Activated T-cell treated with anti-CD3 and anti-CD28 coated beads, Interleukin-2, amount 50 U/mL, for 4 hours (primary cell): Measurements from ENCODE around the gene URB2. TPM values are rescaled to one million over a fixed set of nuclear protein-coding genes. Genes with fewer than 3 reads are reported as not detected.
"Not testable (repeated sequence)": the region's sequence is repeated elsewhere in the genome, so short reads cannot be mapped to it uniquely, and the experiment has no call there.

Experiments
- ATAC-seq, 2 donors: fragments of 200-7000 bp; cut with Tn5 transposase; one replicate each; pipeline ENCODE4 v1.10.0; 2021
- DNase-seq: peaks from one replicate; pipeline ENCODE4 v3.0.0-alpha.2; 2020
- H3K27me3 Mint-ChIP-seq: one replicate; pipeline ENCODE4 v1.8.0; 2021; ENCODE audit warnings: low read depth, mixed read lengths
- H3K36me3 Mint-ChIP-seq: one replicate; pipeline ENCODE4 v1.8.0; 2022; ENCODE audit warnings: mixed read lengths; ENCODE audit not compliant: insufficient read depth
- H3K4me1 Mint-ChIP-seq: one replicate; pipeline ENCODE4 v1.8.0; 2021; ENCODE audit warnings: low read depth, mixed read lengths
- H3K4me3 Mint-ChIP-seq: one replicate; pipeline ENCODE4 v1.8.0; 2021; ENCODE audit warnings: mild to moderate bottlenecking, moderate library complexity, mixed read lengths
- H3K9me3 Mint-ChIP-seq: one replicate; pipeline ENCODE4 v1.8.0; 2021; ENCODE audit warnings: mixed read lengths
- total RNA-seq, 3 donors: library from RNA; stranded (reverse); gene quantifications; one replicate each; pipeline ENCODE4 v1.2.1, GENCODE V29; 2021

Gene URB2
- total RNA-seq = 10 to 100 TPM; 47.1 to 55.6 (median 53.8) TPM

GRCh38 chr1:229625915-229626831 lies at the start of gene URB2, which contains the start of gene TAF5L:
Gene URB2 (plus strand): TSS chr1:229626247. CDS start chr1:229627634, 1,387 bp downstream.
Gene TAF5L (minus strand): TSS chr1:229626122. CDS start chr1:229614482, 11,640 bp downstream.
- peaks cover 69% of the 10 kb centered on the region for H3K4me1 Mint-ChIP-seq
- peaks cover 24% of the 10 kb centered on the region for H3K36me3 Mint-ChIP-seq
- no peaks in the 10 kb centered on the region for H3K9me3 Mint-ChIP-seq
- peak within 1 kb of the TSS; percentile 98 for H3K4me3 Mint-ChIP-seq
- H3K27me3 Mint-ChIP-seq = no peaks in the 10 kb centered on the region
- peak; percentile 94 to 97 for ATAC-seq
- DNase-seq = peak; percentile 80

DNA sequence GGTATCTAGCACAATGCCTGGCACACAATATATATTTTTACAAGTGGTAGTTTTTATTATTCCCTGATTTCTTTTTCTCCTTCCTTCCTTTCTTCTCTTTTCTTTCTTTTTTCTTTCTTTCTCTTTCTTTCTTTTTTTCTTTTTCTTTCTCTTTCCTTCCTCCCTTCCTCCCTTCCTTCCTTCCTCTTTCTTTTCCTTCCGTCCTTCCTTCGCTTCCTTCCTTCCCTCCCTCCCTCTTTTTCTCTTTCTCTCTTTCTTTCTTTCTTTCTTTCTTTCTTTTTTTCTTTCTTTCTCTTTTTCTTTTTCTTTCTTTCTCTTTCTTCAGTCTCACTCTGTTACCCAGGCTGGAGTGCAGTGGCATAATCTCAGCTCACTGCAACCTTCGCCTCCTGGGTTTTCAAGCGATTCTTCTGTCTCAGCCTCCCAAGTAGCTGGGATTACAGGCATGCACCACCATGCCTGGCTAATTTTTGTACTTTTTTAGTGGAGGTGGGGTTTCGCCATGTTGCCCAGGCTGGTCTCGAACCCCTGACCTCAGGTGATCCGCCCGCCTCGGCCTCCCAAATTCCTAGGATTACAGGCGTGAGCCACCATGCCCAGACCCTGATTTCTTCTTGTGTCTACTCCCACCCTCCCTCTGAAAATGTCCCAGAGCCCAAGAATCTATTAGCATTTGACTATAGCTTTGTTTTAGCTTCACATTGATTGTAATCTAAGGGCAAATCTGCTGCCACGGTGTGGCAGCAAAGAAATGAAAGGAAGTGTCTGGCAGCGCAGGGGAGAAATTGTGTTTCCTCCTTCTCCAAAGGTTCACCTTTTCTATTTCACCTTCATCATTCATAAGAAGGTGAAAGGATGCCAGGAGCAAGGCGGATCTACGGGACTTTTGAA lies 47.6 kb upstream of the URB2 start:
- Mint-ChIP-seq H3K36me3 (no peaks in the 10 kb centered on the region), H3K9me3 (no peaks in the 10 kb centered on the region), H3K4me3 (no peak overlapping the region), H3K4me1 (peaks cover 5% of the 10 kb centered on the region), H3K27me3 (peaks cover 6% of the 10 kb centered on the region)
- DNase-seq (no peak), ATAC-seq (no peak)

DNA sequence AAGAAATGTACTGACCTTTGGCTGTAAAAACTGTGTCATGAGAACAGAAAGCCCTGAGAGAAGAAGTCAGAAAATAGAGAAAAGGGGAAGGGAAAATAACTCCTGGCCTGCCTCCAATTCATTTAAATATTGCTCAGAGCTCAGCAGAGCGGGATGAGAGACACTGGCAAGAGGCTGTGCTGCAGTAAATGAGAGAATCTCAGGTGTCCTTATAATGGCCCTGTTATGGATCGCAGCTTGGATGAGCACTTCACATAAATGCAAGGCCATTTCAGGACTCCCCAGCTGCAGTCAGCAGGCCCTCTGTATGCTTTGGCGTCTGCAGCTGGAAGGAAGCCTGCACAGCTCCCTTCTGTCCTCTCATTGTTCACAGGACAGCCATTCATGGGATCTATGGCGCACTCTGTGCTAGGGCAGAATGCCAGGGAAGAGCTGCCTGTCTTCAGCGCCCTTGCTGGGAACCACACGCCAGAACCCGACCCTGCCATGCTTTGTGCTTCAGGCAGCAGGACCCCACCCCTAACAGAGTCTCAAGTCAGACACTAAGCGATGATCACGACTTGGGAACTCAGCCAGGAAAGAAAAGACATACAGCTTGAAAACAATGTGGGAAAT lies 46.9 kb upstream of the URB2 start:
- H3K4me3 Mint-ChIP-seq = no peak overlapping the region
- DNase-seq (no peak), ATAC-seq (no peak)
- peaks cover 5% of the 10 kb centered on the region for H3K4me1 Mint-ChIP-seq
- H3K9me3 Mint-ChIP-seq = no peaks in the 10 kb centered on the region
- no peaks in the 10 kb centered on the region for H3K36me3 Mint-ChIP-seq
- peaks cover 6% of the 10 kb centered on the region for H3K27me3 Mint-ChIP-seq

GRCh38 chr1:229581485-229581884 lies 44.6 kb upstream of the URB2 start:
- peaks cover 6% of the 10 kb centered on the region for H3K27me3 Mint-ChIP-seq
- ATAC-seq = no peak
- no peak for DNase-seq
- peaks cover 5% of the 10 kb centered on the region for H3K4me1 Mint-ChIP-seq
- H3K4me3 Mint-ChIP-seq = no peak overlapping the region
- H3K36me3 Mint-ChIP-seq = no peaks in the 10 kb centered on the region
- H3K9me3 Mint-ChIP-seq = no peaks in the 10 kb centered on the region

DNA sequence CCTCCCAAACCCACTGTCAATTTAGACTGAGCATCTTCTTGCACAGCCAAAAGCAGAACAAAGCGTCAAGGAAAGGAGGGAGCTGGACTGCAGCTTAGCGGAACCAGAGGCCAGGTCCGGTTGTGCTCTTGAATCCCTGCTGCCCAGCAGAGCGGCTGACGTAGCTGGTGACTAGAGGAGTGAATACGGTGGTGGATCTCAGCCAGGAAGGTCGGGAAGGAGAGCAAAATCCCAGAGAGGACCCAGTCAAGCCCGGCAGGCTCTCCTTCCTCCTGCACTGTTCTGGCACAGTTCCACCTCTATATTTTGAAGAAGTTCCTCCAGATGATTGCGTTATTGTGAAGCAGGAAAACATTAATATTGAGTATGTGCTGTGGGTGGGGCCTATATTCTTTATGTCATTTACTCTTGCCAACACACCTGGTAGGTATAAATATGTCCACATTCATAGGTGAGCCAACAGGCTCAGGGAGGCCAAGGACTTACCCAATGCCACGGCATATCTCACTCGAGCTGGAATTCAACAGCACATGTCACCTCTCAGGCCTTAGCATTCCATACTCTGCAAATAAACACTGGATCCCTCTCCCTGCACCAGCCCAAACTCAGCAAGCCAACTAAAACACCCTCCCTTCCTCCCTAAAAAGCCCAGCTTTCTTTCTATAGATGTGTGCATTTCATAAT lies 43.9 kb upstream of the URB2 start:
- Mint-ChIP-seq H3K27me3 (peaks cover 6% of the 10 kb centered on the region), H3K36me3 (no peaks in the 10 kb centered on the region), H3K9me3 (no peaks in the 10 kb centered on the region), H3K4me1 (peaks cover 5% of the 10 kb centered on the region), H3K4me3 (no peak overlapping the region)
- ATAC-seq (no peak), DNase-seq (no peak)

- Mint-ChIP-seq H3K9me3 (no peaks in the 10 kb centered on the region), H3K4me3 (no peak overlapping the region), H3K27me3 (peaks cover 6% of the 10 kb centered on the region), H3K4me1 (peaks cover 5% of the 10 kb centered on the region), H3K36me3 (no peaks in the 10 kb centered on the region)
- DNase-seq = no peak
- no peak for ATAC-seq
These were observed 43.3 kb upstream of the URB2 start for GRCh38 chr1:229582715-229583114.

DNA sequence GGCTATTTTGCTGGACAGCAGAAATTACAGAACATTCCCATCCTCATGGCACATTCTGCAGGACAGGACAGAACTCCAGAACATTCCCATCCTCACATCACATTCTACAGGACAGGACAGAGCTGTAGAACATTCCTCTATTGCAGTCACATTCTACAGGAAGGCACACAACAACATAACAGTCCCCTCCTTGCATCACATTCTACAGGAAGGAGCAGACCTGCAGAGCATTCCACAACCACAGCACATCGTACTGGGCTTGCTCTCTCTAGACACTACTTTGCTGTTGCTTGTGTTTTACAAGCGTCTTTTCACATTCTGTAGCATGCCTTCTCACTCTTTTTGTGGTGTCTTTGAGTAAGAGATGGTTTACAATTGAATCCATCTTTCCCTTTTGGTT lies 40.7 kb upstream of the URB2 start:
- Mint-ChIP-seq H3K4me3 (no peak overlapping the region), H3K4me1 (no peaks in the 10 kb centered on the region), H3K36me3 (no peaks in the 10 kb centered on the region), H3K9me3 (no peaks in the 10 kb centered on the region), H3K27me3 (no peaks in the 10 kb centered on the region)
- DNase-seq = no peak
- no peak for ATAC-seq

- Mint-ChIP-seq H3K4me3 (no peak overlapping the region), H3K4me1 (no peaks in the 10 kb centered on the region), H3K36me3 (peaks cover 12% of the 10 kb centered on the region), H3K27me3 (no peaks in the 10 kb centered on the region), H3K9me3 (no peaks in the 10 kb centered on the region)
- DNase-seq (no peak), ATAC-seq (no peak)
These were observed 35.9 kb upstream of the URB2 start for GRCh38 chr1:229590119-229590518.

GRCh38 chr1:229593800-229594199 lies 32.2 kb upstream of the URB2 start:
- ATAC-seq (no peak), DNase-seq (no peak)
- peaks cover 8% of the 10 kb centered on the region for H3K4me1 Mint-ChIP-seq
- peaks cover 26% of the 10 kb centered on the region for H3K36me3 Mint-ChIP-seq
- H3K9me3 Mint-ChIP-seq = no peaks in the 10 kb centered on the region
- no peak overlapping the region for H3K4me3 Mint-ChIP-seq
- H3K27me3 Mint-ChIP-seq = no peaks in the 10 kb centered on the region

GRCh38 chr1:229594227-229595008 lies 31.6 kb upstream of the URB2 start:
- no peaks in the 10 kb centered on the region for H3K9me3 Mint-ChIP-seq
- H3K36me3 Mint-ChIP-seq = peaks cover 29% of the 10 kb centered on the region
- no peaks in the 10 kb centered on the region for H3K27me3 Mint-ChIP-seq
- no peak for ATAC-seq
- DNase-seq = no peak
- H3K4me1 Mint-ChIP-seq = peaks cover 8% of the 10 kb centered on the region
- no peak overlapping the region for H3K4me3 Mint-ChIP-seq

DNA sequence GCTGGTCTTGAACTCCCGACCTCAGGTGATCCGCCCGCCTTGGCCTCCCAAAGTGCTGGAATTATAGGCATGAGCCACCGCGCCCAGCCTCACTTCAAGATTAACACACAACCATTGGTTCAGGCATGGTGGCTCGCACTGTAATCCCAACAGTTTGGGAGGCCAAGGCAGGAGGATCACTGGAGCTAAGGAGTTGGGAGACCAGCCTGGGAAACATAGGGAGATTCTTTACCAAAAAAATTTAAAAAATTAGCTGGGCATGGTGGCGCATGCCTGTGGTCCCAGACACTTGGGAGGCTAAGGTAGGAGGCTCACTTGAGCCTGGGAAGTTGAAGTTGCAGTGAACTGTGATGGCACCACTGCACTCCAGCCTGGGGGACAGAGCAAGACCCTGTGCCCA lies 30.2 kb upstream of the URB2 start:
- Mint-ChIP-seq H3K4me1 (peaks cover 11% of the 10 kb centered on the region), H3K36me3 (peaks cover 39% of the 10 kb centered on the region)
- not testable (repeated sequence) for H3K27me3 Mint-ChIP-seq, ATAC-seq, DNase-seq, H3K9me3 Mint-ChIP-seq, H3K4me3 Mint-ChIP-seq

DNA sequence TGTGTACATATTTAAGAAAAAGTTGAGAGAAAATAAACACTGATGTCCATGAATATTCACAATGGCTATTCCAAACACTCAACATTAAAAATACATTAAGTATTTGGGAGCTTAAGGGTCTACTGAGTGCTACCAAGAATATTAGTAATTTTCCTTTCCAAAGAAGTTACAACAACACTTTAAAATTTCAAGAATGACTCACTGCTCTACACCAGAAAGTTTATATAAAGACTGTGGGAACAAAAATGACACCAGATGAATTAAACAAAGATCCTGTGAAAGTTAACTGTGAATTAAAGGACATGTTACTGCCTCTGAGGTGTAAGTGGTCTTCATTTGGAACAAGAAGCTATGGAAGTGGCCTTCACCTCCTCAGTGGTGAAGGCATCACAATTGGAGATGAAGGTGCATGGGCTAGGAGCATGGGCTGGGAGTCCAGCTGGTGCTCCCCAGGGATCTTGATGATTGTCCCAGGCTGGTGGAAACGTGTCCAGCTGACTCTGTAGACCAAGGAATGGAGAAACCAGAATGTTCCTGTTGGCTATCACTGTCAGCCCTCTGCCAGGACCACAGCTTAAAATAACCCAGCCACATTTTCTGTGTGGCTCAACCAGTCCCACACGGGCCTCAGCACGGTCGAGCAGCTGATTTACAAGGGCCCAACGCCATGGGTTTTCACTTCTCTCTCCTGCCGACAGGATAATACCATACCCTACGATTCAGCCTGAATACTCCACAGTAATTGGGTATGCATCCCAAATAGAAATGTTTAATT lies 28.9 kb upstream of the URB2 start:
- H3K4me1 Mint-ChIP-seq = peaks cover 11% of the 10 kb centered on the region
- no peak for ATAC-seq
- H3K4me3 Mint-ChIP-seq = no peak overlapping the region
- no peaks in the 10 kb centered on the region for H3K9me3 Mint-ChIP-seq
- H3K36me3 Mint-ChIP-seq = peaks cover 47% of the 10 kb centered on the region
- no peak for DNase-seq
- no peaks in the 10 kb centered on the region for H3K27me3 Mint-ChIP-seq
